Ascending aorta (tissue), 2 donors: ENCODE results near the gene GNAT2. TPM values are rescaled to one million over a fixed set of nuclear protein-coding genes. Genes with fewer than 3 reads are reported as not detected.

Source experiments
- DNase-seq, 2 donors: peaks; one replicate each; pipeline ENCODE4 v3.0.0-alpha.2; 2019; ENCODE audit warnings: low spot score in 2 of 2
- H3K27ac ChIP-seq, 2 donors: fragments of 200-600 bp; sonication (generic); one replicate each; pipeline ENCODE4 v1.5.1; 2016 to 2017; ENCODE audit warnings: mild to moderate bottlenecking in 1 of 2
- H3K27me3 ChIP-seq: fragments of 200-600 bp; sonication (generic); one replicate; pipeline ENCODE4 v1.5.1; 2017
- H3K36me3 ChIP-seq, 2 donors: fragments of 200-600 bp; sonication (generic); one replicate each; pipeline ENCODE4 v1.5.1; 2016
- H3K4me1 ChIP-seq, 2 donors: fragments of 200-600 bp; sonication (generic); one replicate each; pipeline ENCODE4 v1.5.1; 2016 to 2017; ENCODE audit warnings: mild to moderate bottlenecking in 1 of 2
- H3K4me3 ChIP-seq, 2 donors: fragments of 200-600 bp; sonication (generic); one replicate each; pipeline ENCODE4 v1.5.1; 2016 to 2017; ENCODE audit warnings: mild to moderate bottlenecking in 1 of 2
- H3K9me3 ChIP-seq, 2 donors: fragments of 200-600 bp; sonication (generic); one replicate each; pipeline ENCODE4 v1.5.1; 2016
- intact Hi-C: fragments of 100-400 bp; cut with DNase I; formaldehyde crosslinking; loops from one replicate; pipeline ENCODE4 v1.15.1; 2023
- total RNA-seq: library from RNA; depleted of rRNA; stranded (reverse); fragments of >200 nt; gene quantifications from one replicate; pipeline ENCODE4 v1.1.0, GENCODE V29; 2016
- TF ChIP-seq, protein P1 (sequence below), 3 experiments: fragments of 200-600 bp in 2 of 3; fragments of 450-650 bp in 1 of 3; sonication (generic) in 2 of 3; IDR thresholded peaks; one replicate each; pipeline ENCODE4 v1.5.1; 2016 to 2019; ENCODE audit warnings: antibody characterized with exemption in 3 of 3, mild to moderate bottlenecking in 1 of 3, moderate library complexity in 1 of 3

Gene GNAT2
- total RNA-seq, 1 donor from 2014 or later, result not detected

DNA sequence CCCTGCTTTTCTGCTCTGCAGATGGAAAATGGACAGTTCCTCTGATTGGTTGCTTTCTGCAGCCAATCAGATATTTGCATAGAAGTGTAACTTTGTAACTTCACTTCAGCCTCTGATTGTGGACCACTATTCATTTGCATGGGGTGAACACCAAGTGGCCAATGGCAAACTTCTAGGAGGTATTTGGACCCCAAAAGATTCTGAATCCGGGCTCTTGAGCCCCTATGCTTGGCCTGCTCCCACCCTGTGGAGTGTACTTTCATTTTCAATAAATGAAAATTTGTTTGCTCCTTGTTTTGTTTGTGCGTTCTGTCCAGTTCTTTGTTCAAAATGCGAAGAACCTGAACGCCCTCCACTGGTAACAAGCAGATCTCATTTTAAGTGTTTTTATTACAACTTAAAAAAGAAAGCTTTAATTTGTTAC is 30.1 kb upstream of the GNAT2 start:
- Histone ChIP-seq H3K27me3 (no peaks in the 10 kb centered on the region), H3K27ac (no peak overlapping the region), H3K4me1 (peaks cover 0 to 15% of the 10 kb centered on the region in 2 donors), H3K36me3 (no peaks in the 10 kb centered on the region), H3K4me3 (no peak overlapping the region), H3K9me3 (no peaks in the 10 kb centered on the region)
- TF ChIP-seq, protein P1, sequence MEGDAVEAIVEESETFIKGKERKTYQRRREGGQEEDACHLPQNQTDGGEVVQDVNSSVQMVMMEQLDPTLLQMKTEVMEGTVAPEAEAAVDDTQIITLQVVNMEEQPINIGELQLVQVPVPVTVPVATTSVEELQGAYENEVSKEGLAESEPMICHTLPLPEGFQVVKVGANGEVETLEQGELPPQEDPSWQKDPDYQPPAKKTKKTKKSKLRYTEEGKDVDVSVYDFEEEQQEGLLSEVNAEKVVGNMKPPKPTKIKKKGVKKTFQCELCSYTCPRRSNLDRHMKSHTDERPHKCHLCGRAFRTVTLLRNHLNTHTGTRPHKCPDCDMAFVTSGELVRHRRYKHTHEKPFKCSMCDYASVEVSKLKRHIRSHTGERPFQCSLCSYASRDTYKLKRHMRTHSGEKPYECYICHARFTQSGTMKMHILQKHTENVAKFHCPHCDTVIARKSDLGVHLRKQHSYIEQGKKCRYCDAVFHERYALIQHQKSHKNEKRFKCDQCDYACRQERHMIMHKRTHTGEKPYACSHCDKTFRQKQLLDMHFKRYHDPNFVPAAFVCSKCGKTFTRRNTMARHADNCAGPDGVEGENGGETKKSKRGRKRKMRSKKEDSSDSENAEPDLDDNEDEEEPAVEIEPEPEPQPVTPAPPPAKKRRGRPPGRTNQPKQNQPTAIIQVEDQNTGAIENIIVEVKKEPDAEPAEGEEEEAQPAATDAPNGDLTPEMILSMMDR (IDR thresholded peaks at IDR 0.05), result peak in 2 of 3 experiments; percentile 8 to 37
- no peak for DNase-seq
- intact Hi-C loops, result no loop called here

GRCh38 chr1:109644670-109645069 is 25.3 kb upstream of the GNAT2 start:
- Histone ChIP-seq H3K4me1 (peaks cover 0 to 3% of the 10 kb centered on the region in 2 donors), H3K27me3 (no peaks in the 10 kb centered on the region), H3K9me3 (no peaks in the 10 kb centered on the region), H3K27ac (no peak overlapping the region), H3K4me3 (no peak overlapping the region), H3K36me3 (no peaks in the 10 kb centered on the region)
- intact Hi-C loops, result loop anchor here (5.0 kb wide), 4 partner anchors 43 to 338 kb away; partner anchors contain the start of genes AHCYL1, GNAI3 and GSTM1
- no peak for DNase-seq
- TF ChIP-seq, protein P1 (IDR thresholded peaks at IDR 0.05), result no peak

DNA sequence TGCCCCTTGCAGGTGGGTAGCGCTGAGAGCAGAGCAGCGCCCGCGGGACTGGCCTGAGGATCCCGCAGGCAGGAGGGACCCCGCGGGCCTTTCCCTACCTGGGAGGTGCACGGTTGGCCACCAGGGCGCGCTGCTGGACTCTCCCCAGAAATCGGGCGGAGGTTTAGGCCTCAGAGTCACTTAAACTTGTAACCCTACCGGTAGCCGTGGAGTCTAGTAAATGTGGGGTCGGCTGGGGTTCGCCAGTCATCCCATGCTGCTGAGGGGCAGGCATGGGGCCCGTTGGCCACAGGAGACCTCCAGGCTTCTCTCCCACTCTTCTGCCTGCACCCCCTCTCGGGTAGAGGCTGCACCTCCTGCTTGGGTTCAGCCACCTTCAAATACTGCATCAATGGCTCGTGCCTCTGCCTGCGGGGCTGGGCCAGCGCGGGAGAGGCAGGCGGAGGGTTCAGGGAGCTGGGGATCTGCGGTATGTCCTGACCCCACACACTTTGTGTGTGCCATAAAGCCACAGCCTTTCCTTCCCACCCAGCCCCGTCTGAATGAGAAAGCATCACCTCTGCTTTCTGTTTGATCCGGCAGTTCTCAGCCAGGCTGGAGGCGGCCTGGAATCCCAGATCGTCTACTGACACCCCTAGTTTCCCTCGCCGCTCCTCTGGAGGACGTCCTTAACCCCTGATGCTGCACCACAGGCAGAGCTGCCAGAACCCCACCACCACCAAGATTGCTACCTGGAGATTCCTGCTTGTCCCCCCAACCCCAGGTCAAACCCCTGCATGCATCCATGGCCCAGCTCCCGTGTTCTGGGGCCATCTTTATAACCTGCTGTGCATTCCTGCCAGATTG is 24.2 kb upstream of the GNAT2 start:
- intact Hi-C loops, result loop anchor here (5.0 kb wide), 4 partner anchors 44 to 339 kb away; partner anchors contain the start of genes AHCYL1, GNAI3 and GSTM1

GRCh38 chr1:109642626-109643025 is 23.2 kb upstream of the GNAT2 start:
- Histone ChIP-seq H3K4me3 (no peak overlapping the region), H3K4me1 (no peaks in the 10 kb centered on the region), H3K36me3 (no peaks in the 10 kb centered on the region), H3K27me3 (no peaks in the 10 kb centered on the region), H3K9me3 (no peaks in the 10 kb centered on the region), H3K27ac (no peak overlapping the region)
- no peak for DNase-seq
- TF ChIP-seq, protein P1 (IDR thresholded peaks at IDR 0.05), result no peak
- intact Hi-C loops, result loop anchor here (5.0 kb wide), 4 partner anchors 45 to 340 kb away; partner anchors contain the start of genes AHCYL1, GNAI3 and GSTM1

More for the DNA sequence above, 24.2 kb upstream of the GNAT2 start:
- TF ChIP-seq, protein P1 (IDR thresholded peaks at IDR 0.05), result peak; percentile 81 to 87 (median 81)
- H3K4me1 ChIP-seq, result no peaks in the 10 kb centered on the region
- no peaks in the 10 kb centered on the region for H3K36me3 ChIP-seq
- DNase-seq, result peak in 1 of 2 donors; percentile 90
- no peaks in the 10 kb centered on the region for H3K9me3 ChIP-seq
- no peak overlapping the region for H3K4me3 ChIP-seq
- no peak overlapping the region for H3K27ac ChIP-seq
- no peaks in the 10 kb centered on the region for H3K27me3 ChIP-seq

- intact Hi-C loops, result loop anchor here (5.0 kb wide), 4 partner anchors 45 to 340 kb away; partner anchors contain the start of genes AHCYL1, GNAI3 and GSTM1
- Histone ChIP-seq H3K27ac (no peak overlapping the region), H3K36me3 (no peaks in the 10 kb centered on the region), H3K27me3 (no peaks in the 10 kb centered on the region), H3K4me1 (no peaks in the 10 kb centered on the region), H3K4me3 (no peak overlapping the region), H3K9me3 (no peaks in the 10 kb centered on the region)
- TF ChIP-seq, protein P1 (IDR thresholded peaks at IDR 0.05), result no peak
- DNase-seq, result no peak
Measured at GRCh38 chr1:109641861-109642260, 22.4 kb upstream of the GNAT2 start.
